AG10803 (cell line): ENCODE data around the gene PIGZ.

ENCODE experiments used
- DNase-seq: peaks from one replicate; pipeline ENCODE4 v3.0.0; 2010; ENCODE audit warnings: low read depth
- H3K4me3 ChIP-seq: 2 replicates; pipeline ENCODE4 v1.5.1; 2011; ENCODE audit warnings: mild to moderate bottlenecking, low read length, control low read depth
- TF ChIP-seq, protein P1 (sequence below): conservative IDR thresholded peaks from 2 replicates; pipeline ENCODE4 v1.5.1; 2011; ENCODE audit warnings: mild to moderate bottlenecking, low read length, control low read depth, inconsistent platforms

Gene PIGZ

GRCh38 chr3:196967412-196968232, 1.0 kb downstream of the PIGZ start:
- DNase-seq: no peak
- TF ChIP-seq, protein P1, sequence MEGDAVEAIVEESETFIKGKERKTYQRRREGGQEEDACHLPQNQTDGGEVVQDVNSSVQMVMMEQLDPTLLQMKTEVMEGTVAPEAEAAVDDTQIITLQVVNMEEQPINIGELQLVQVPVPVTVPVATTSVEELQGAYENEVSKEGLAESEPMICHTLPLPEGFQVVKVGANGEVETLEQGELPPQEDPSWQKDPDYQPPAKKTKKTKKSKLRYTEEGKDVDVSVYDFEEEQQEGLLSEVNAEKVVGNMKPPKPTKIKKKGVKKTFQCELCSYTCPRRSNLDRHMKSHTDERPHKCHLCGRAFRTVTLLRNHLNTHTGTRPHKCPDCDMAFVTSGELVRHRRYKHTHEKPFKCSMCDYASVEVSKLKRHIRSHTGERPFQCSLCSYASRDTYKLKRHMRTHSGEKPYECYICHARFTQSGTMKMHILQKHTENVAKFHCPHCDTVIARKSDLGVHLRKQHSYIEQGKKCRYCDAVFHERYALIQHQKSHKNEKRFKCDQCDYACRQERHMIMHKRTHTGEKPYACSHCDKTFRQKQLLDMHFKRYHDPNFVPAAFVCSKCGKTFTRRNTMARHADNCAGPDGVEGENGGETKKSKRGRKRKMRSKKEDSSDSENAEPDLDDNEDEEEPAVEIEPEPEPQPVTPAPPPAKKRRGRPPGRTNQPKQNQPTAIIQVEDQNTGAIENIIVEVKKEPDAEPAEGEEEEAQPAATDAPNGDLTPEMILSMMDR: no peak
- H3K4me3 ChIP-seq: peak overlapping the region; percentile 69

DNA sequence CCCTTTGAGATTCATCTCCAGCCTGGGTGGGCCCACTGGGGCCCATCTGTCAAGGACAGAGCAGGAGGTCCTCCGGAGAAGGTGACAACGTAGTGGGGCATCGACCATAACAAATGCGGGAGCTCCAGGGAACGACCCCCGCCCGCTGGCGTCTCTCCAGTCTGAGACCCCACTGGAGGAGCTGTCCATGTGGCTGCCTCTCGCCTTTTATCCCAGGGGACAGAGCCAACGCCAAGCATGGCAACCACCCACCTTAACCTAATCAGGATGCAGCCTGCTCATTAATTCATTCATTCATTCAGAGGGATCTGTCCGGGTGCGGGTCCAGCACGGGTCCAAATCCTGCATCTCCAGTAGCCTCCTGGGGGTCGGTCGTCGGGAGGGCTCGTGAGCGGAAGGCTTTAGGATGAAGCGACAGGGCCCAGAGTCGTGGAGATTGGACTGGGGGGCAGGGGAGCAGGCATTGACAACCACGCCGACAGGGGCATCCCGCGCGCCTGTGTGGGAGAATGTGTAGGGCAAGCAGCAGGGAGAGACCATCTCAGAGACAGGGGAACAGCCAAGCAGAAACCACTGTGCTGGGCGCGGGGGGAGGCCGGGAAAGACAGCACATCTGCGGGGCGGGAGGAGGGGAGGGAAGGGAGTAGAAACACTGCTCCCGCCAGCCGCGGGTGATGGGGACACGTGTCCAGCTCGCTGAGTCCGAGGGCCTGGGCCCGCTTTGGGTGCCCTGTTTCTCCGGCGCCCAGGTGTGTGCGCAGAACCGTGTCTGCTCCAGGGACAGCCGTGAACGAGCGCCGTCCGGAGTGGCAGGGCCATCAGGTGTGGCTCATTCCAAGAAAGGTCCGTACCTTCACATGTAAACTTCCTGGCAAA, 1.9 kb downstream of the PIGZ start:
- no peak overlapping the region for H3K4me3 ChIP-seq
- TF ChIP-seq, protein P1: no peak
- no peak for DNase-seq

- DNase-seq: no peak
- TF ChIP-seq, protein P1: no peak
Observed at GRCh38 chr3:196965804-196966173, 2.8 kb downstream of the PIGZ start.

GRCh38 chr3:196965112-196965803, 3.4 kb downstream of the PIGZ start:
- TF ChIP-seq, protein P1: no peak
- DNase-seq: no peak
- H3K4me3 ChIP-seq: no peak overlapping the region

More at GRCh38 chr3:196965804-196966173, 2.8 kb downstream of the PIGZ start:
- no peak overlapping the region for H3K4me3 ChIP-seq

- TF ChIP-seq, protein P1: no peak
- no peak for DNase-seq
- H3K4me3 ChIP-seq: no peak overlapping the region
Observed at GRCh38 chr3:196963631-196963953, 5.0 kb downstream of the PIGZ start.

- TF ChIP-seq, protein P1: no peak
Observed at GRCh38 chr3:196962930-196963630, 5.6 kb downstream of the PIGZ start.

More at GRCh38 chr3:196962930-196963630, 5.6 kb downstream of the PIGZ start:
- H3K4me3 ChIP-seq: no peak overlapping the region
- DNase-seq: no peak
